ENCODE data around the gene FAM170A.

Gene FAM170A, protein sequence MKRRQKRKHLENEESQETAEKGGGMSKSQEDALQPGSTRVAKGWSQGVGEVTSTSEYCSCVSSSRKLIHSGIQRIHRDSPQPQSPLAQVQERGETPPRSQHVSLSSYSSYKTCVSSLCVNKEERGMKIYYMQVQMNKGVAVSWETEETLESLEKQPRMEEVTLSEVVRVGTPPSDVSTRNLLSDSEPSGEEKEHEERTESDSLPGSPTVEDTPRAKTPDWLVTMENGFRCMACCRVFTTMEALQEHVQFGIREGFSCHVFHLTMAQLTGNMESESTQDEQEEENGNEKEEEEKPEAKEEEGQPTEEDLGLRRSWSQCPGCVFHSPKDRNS

DNA sequence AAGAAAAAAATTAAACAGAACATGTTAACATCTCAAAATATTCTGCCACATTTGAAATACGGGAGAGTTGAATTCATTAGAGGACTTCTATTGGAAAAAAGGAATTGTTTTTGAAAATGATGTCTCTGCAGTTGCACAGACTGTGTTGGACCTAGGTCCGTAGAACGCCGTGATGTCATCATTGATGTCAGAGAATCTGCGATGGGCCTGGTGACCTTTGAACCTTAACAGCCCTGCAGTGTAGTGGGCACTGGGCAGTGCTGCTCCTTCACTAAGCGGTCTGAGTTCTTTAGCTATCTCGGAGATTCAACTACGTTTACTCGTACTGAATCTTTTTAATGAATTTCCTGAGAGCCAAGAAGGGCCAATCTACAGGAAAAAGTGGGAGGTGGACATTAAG lies at the start of gene FAM170A:
Gene FAM170A, plus strand, starts transcription at position 220 of the 400 bp plus-strand sequence. CDS start 211 bp downstream, outside the sequence.
- in situ Hi-C loops (cut with MboI; ENCODE audit: low sequenced_read_pairs, unreplicated experiment) = no loop called here
- DNase-seq (ENCODE audit: low spot score) = no peak
- TF ChIP-seq, protein P1, sequence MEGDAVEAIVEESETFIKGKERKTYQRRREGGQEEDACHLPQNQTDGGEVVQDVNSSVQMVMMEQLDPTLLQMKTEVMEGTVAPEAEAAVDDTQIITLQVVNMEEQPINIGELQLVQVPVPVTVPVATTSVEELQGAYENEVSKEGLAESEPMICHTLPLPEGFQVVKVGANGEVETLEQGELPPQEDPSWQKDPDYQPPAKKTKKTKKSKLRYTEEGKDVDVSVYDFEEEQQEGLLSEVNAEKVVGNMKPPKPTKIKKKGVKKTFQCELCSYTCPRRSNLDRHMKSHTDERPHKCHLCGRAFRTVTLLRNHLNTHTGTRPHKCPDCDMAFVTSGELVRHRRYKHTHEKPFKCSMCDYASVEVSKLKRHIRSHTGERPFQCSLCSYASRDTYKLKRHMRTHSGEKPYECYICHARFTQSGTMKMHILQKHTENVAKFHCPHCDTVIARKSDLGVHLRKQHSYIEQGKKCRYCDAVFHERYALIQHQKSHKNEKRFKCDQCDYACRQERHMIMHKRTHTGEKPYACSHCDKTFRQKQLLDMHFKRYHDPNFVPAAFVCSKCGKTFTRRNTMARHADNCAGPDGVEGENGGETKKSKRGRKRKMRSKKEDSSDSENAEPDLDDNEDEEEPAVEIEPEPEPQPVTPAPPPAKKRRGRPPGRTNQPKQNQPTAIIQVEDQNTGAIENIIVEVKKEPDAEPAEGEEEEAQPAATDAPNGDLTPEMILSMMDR (IDR thresholded peaks at IDR 0.05; ENCODE audit: borderline replicate concordance, control extremely low read depth, extremely low read depth, insufficient read depth, missing control alignments) = no peak

DNA sequence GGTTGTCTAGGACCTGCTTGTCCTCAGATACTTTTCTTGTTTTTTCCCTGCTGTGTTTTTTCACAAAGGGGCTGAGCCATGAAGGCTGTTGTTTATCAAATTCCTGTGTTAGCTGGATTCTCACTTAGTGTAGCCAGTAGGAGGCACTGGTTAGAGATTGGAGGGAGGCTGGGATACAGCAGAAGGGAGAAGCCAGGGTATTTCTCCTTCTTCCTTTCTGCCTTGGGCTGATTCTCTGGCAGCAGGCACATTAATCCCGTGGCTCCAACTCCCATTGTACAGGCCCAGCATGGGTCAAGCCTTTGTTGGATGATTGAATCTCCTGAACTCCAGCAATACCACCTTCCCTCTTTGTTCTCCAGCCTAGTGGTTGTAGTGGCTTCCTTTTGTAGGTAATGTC lies 46.4 kb upstream of the FAM170A start:
- DNase-seq (ENCODE audit: low spot score) = no peak
- TF ChIP-seq, protein P1 (IDR thresholded peaks at IDR 0.05; ENCODE audit: borderline replicate concordance, control extremely low read depth, extremely low read depth, insufficient read depth, missing control alignments) = no peak
- in situ Hi-C loops (cut with MboI; ENCODE audit: low sequenced_read_pairs, unreplicated experiment) = no loop called here

DNA sequence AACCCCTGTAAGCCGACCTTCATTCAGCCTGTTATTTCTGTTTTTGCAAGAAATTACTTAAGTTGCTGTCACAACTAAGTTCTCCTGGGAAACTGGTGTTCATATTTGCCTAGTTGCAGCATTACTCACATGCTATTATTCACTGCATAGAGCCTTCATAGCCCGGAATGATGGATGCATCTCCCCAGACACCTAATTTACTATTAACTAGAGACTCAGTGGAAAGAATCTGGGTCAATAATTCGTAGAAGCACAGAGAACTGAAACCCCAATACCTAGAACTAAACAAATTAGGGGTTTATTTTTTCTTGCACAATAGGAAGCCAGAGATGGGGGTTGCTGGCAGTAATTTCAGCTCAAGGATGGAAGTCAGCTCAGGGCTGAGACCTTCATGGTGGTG lies 45.7 kb upstream of the FAM170A start:
- TF ChIP-seq, protein P1 (IDR thresholded peaks at IDR 0.05; ENCODE audit: borderline replicate concordance, control extremely low read depth, extremely low read depth, insufficient read depth, missing control alignments) = no peak
- in situ Hi-C loops (cut with MboI; ENCODE audit: low sequenced_read_pairs, unreplicated experiment) = no loop called here
- no peak for DNase-seq (ENCODE audit: low spot score)

DNA sequence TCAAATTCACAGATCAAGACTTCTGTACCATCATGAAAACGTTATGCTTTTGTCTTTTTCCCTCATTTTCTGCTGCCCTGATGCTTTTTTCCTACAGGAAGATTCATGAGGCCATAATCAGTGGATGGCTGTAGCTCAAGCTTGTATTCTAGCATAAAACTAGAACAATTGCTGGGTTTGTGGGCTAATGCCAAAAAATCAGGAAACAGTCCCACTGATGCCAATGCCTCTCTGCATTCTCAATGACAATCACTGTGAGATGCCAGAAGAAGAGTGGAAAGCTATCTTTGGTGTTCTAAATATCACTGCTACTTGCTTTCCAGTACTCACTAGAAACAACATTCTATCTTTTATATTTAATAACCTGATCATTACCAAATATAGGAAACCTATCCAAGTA lies 33.3 kb upstream of the FAM170A start:
- in situ Hi-C loops (cut with MboI; ENCODE audit: low sequenced_read_pairs, unreplicated experiment) = no loop called here
- DNase-seq (ENCODE audit: low spot score) = no peak
- TF ChIP-seq, protein P1 (IDR thresholded peaks at IDR 0.05; ENCODE audit: borderline replicate concordance, control extremely low read depth, extremely low read depth, insufficient read depth, missing control alignments) = no peak

DNA sequence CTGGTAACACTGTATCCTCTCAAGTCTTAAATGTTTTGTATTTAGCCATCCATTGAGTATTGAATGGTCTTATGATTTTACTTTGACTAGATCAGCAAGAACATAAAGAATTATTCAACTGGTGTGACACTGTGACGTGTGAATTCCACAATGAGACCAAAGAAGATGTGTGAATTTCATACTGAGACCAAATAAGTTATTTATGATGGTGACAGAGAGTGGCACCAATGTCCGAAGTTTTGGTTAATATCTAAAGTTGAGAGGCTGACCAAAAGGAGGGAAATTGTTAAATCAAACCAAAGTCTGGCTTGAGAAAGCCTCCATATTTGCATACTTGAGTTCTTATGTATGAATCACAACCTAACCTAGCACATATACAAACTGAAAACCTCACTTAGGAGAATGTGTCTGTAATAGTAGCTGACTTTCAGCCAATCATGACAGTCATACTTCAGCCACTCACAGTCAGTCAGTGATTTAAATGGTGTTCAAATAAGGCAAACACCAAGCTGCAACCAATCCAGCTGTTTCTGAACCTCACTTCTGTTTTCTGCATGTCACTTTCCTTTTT lies 31.5 kb upstream of the FAM170A start:
- no peak for DNase-seq (ENCODE audit: low spot score)
- in situ Hi-C loops (cut with MboI; ENCODE audit: low sequenced_read_pairs, unreplicated experiment) = no loop called here

DNA sequence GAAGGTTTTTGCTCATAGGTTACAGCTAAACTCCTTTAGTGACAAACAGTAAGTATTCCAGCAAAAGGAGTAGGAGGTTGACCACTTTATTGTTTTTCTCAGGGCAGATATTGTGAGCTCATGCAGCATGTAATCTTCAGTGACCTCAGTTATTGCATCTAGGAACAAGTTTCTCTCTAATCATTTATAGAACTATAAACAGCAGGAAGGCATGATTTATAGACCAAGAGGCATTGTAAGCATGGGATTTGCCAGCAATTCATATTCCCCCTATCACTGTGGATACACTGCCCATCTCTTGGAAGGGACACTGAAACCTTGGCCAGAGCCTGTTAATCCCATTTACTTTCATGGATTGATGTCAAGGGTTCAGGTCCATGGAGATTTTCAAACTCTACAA lies 15.4 kb upstream of the FAM170A start:
- in situ Hi-C loops (cut with MboI; ENCODE audit: low sequenced_read_pairs, unreplicated experiment) = no loop called here

More for the DNA sequence above, 31.5 kb upstream of the FAM170A start:
- TF ChIP-seq, protein P1 (IDR thresholded peaks at IDR 0.05; ENCODE audit: borderline replicate concordance, control extremely low read depth, extremely low read depth, insufficient read depth, missing control alignments) = no peak

More for the DNA sequence above, 15.4 kb upstream of the FAM170A start:
- TF ChIP-seq, protein P1 (IDR thresholded peaks at IDR 0.05; ENCODE audit: borderline replicate concordance, control extremely low read depth, extremely low read depth, insufficient read depth, missing control alignments) = no peak
- no peak for DNase-seq (ENCODE audit: low spot score)
